Stimulated activated CD8-positive, alpha-beta memory T cell treated with anti-CD3 and anti-CD28 coated beads, Interleukin-15, amount 100 ng/mL, for 24 hours (primary cell): ENCODE results near the gene NPFFR1.

Experiments
- DNase-seq: peaks from one replicate; pipeline ENCODE4 v3.0.0-alpha.2; 2020; ENCODE audit warnings: low read depth

The NPFFR1 gene

DNA sequence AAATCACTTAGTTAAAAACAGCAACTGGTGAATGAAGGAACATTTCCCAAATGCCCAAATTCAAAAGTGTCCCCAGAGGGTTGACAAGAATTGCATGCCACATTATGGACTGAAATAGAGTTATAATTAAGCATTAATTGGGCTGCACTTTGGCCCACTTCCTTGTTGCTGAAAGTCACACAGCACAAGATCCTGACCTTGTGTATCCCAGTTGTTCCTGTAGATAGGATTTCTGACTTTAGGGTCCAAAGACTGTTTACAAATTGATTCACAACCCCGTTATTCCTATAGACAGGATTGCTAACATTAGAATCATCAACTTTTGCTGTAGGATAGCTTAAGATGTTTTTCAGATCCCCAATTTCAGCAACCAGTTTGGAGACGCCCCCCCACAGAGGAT lies 31.5 kb upstream of the NPFFR1 start:
- DNase-seq, result no peak

- no peak for DNase-seq
Measured at GRCh38 chr10:70312972-70313371, 29.2 kb upstream of the NPFFR1 start.

DNA sequence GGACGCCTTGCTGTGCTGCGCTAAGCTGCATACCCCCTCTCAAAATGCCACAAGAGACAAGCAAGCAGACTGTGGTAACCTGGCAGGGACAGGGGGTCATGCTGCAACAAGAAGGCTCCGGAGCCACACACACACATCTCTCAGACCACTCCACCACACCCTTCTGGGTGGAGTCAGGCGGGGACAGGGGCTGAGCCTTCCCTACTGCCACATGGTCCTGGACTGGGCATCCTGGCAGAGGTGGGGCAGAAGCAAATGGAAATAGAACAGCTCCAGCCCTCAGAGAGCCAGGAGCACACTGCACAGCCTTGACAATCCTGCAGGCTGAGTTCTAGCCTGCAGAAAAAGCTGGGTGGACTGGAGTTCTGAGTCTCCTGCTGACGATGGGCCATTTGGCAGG lies 28.4 kb upstream of the NPFFR1 start:
- no peak for DNase-seq

GRCh38 chr10:70311698-70312097 lies 27.9 kb upstream of the NPFFR1 start:
- no peak for DNase-seq

- DNase-seq, result no peak
Measured at GRCh38 chr10:70309661-70310060, 25.9 kb upstream of the NPFFR1 start.

- no peak for DNase-seq
Measured at GRCh38 chr10:70308121-70309060, 24.6 kb upstream of the NPFFR1 start.

- DNase-seq, result no peak
Measured at GRCh38 chr10:70306886-70307520, 23.2 kb upstream of the NPFFR1 start.

- DNase-seq, result no peak
Measured at GRCh38 chr10:70306181-70306705, 22.4 kb upstream of the NPFFR1 start.

GRCh38 chr10:70303730-70304129 lies 19.9 kb upstream of the NPFFR1 start:
- no peak for DNase-seq

GRCh38 chr10:70302292-70302691 lies 18.5 kb upstream of the NPFFR1 start:
- DNase-seq, result no peak

- DNase-seq, result no peak
Measured at GRCh38 chr10:70300908-70301597, 17.2 kb upstream of the NPFFR1 start.

DNA sequence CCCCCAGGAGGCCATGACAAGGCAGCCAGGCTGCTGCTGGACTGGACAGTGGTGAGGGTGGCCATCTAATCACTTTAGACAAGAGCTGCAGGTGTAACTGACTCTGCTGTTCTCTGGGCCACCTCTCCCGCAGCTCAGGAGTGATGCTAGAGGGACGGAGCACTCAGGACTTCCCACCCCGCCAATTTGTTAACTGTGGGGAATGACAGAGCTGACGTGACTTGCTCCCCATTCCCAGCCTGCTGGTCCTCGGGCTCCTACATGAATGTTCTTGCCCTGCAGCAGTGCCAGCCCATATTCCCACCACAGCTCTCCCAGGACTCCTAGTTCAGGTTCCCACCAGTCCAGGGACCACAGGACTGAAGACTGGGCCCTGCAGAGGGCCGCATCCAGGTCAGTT lies 16.7 kb upstream of the NPFFR1 start:
- no peak for DNase-seq

DNA sequence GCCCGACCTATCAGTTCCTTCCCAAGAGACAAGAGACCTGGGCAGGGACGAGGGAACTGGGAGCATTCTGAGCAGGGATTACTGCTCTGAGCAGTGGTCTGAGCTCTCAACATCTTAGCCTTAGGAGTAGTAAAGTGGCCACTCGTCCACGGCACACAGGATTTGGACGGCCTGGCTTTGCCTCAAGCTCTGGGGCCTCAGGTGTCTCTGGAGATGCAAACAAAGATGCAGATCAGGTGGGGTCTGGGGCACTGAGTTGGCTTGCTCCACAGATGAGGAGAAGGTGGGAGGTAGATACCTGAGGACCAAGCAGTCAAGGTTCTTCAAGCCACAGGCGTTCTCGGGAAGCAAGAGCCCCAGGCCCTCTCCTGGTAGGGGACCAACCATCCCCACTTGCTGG lies 16.1 kb upstream of the NPFFR1 start:
- no peak for DNase-seq

DNA sequence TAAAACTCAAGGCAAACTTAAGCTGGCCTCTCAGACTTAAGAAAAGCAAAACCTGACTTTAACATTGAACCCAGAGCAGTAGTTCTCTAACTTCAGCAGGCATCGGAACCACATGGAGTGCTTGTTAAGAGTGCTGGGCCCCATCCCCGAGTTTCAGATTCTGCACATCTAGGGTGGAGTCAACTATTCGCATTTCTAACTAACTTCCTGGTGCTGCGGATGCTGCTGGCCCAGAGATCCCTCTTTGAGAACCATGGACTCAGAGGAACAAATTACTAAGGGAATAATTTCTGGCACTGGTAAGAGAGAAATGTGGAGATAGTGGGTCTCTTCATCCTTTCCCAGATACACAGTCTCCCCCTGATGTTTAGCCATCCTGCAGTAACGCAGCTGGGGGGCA lies 14.6 kb upstream of the NPFFR1 start:
- no peak for DNase-seq

GRCh38 chr10:70297224-70297623 lies 13.4 kb upstream of the NPFFR1 start:
- DNase-seq, result no peak

DNA sequence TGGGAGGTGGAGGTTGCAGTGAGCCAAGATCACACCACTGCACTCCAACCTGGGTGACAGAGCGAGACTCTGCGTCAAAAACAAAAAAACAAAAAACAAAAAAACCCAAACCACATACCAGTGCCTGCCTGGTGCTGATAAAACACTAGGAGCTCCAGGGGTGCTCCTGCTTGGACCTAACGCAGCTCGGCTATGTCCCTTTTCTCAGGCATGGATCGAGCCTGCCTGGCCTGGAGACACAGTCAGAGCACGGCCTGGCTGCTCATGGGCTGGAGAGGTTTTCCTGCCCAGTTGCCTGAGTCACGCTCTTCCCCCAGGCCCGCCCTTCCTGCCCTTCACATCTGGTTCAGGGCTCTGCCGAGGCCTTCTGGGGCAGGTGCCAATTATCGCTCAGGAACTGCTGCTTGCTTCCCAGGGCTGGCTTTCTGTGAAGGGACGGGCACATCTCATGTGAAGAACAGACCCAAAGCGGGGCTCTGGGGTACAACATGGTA lies 12.6 kb upstream of the NPFFR1 start:
- no peak for DNase-seq

DNA sequence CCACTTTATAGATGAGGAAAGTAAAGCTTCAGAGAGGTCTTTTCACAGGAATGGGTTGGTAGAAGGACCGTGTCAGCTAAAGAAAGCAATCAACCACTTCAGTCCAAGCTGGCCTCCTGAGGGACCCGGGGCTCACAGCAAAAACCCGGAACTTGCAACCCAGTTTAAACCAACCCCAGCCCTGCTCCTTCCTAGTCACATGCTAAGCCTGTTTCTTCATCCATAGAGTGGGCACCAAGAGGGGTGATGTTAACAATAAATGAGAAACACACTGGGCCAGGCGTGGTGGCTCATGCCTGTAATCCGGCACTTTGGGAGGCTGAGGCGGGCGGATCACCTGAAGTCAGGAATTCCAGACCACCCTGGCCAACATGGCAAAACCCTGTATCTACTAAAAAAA lies 12.1 kb upstream of the NPFFR1 start:
- no peak for DNase-seq

- DNase-seq, result no peak
Measured at GRCh38 chr10:70295321-70295720, 11.5 kb upstream of the NPFFR1 start.

DNA sequence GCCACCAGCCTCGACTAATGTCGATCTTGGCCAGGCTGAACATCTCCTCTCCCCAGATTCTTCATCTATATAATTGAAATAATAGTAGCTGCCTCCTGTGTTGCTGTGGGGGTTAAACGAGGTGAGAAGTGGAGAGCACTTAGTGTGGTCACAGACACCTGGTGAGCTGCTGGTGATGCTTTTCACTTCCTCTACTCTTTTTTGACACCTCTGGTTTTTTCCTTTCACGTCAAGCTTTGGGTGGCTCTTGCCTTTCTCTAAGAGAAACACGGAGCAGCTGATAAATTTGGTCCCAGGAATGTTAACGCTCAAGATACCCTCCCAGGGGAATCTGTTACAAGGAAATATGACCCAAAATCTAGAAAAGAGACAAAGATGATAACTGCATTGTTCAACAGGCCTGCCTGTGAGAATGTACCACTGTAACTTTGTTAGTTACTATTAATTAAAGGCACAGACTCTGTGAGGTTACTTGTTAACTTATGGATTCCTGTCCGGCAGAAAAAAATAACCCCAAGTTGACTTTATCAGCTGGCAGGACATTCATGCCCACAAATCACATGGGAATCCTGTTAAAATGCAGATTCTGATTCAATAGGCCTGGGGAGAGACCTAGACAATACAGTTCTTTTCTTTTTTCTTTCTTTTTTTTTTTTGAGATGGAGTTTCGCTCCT lies 9.5 kb upstream of the NPFFR1 start:
- no peak for DNase-seq

DNA sequence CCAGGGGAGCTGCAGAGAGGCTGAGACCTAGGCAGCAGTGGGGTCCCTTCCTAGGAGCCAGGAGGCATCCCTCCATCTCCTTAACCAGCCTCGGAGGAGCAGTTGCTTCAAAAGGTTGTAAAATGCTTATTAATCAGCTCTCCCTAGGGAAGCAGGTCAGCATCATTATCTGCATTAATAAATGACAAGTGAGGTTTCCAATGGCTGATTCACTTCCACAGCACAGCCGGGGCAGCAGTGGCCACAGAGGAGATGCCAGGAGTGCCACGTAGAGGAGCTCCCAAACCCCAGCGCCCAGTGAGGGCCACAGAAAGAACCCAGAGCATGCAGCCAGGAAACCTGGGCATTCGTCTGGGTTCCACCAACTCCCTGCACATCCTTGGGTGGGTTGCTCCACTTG lies 8.2 kb upstream of the NPFFR1 start:
- no peak for DNase-seq

DNA sequence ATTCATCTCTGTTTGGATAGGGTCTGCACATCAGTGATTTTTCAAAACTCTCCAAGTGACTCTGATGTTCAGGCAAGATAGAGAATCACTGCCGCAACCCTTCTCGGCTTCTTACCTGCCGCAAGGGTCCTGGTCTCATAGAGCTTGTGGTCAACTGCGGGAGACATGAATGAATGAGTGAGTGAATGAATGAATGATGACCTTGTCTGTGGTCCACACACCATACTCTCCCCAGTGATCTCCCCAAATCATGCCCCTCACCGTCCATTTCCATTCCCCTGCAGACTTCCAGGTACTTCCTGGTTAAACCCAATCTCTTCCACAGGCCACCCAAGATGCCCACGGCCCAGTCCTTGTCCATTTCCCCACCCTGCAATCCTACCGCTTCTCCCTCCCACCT lies 5.9 kb upstream of the NPFFR1 start:
- DNase-seq, result no peak

- no peak for DNase-seq
Measured at GRCh38 chr10:70286616-70287015, 2.8 kb upstream of the NPFFR1 start.
